ENCODE results near the gene NDUFV2.

GRCh38 chr18:9055626-9056025 lies 46.9 kb upstream of the NDUFV2 start:
- TF ChIP-seq EZH2 (IDR thresholded peaks at IDR 0.05; ENCODE audit: borderline replicate concordance, low read length): no peak
- TF ChIP-seq, protein P1, sequence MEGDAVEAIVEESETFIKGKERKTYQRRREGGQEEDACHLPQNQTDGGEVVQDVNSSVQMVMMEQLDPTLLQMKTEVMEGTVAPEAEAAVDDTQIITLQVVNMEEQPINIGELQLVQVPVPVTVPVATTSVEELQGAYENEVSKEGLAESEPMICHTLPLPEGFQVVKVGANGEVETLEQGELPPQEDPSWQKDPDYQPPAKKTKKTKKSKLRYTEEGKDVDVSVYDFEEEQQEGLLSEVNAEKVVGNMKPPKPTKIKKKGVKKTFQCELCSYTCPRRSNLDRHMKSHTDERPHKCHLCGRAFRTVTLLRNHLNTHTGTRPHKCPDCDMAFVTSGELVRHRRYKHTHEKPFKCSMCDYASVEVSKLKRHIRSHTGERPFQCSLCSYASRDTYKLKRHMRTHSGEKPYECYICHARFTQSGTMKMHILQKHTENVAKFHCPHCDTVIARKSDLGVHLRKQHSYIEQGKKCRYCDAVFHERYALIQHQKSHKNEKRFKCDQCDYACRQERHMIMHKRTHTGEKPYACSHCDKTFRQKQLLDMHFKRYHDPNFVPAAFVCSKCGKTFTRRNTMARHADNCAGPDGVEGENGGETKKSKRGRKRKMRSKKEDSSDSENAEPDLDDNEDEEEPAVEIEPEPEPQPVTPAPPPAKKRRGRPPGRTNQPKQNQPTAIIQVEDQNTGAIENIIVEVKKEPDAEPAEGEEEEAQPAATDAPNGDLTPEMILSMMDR (IDR thresholded peaks at IDR 0.05; ENCODE audit: low read length): no peak

All from OCI-LY1 (cell line).